Suprapubic skin (tissue), 4 donors: ENCODE data around the gene TSKS. TPM values are rescaled to one million over a fixed set of nuclear protein-coding genes. Genes with fewer than 3 reads are reported as not detected.

Experiments used
- DNase-seq, 2 donors: peaks; one replicate each; pipeline ENCODE4 v3.0.0-alpha.2; 2019; ENCODE audit warnings: low spot score in 2 of 2
- H3K27ac ChIP-seq: fragments of 200-600 bp; sonication (generic); one replicate; pipeline ENCODE4 v1.5.1; 2019
- H3K27me3 ChIP-seq: fragments of 200-600 bp; sonication (generic); one replicate; pipeline ENCODE4 v1.5.1; 2019
- H3K36me3 ChIP-seq: fragments of 200-600 bp; sonication (generic); one replicate; pipeline ENCODE4 v1.5.1; 2019
- H3K4me1 ChIP-seq: fragments of 200-600 bp; sonication (generic); one replicate; pipeline ENCODE4 v1.5.1; 2019
- H3K4me3 ChIP-seq: fragments of 200-600 bp; sonication (generic); one replicate; pipeline ENCODE4 v1.5.1; 2019; ENCODE audit warnings: mild to moderate bottlenecking
- H3K9me3 ChIP-seq: fragments of 200-600 bp; sonication (generic); one replicate; pipeline ENCODE4 v1.5.1; 2019
- EP300 ChIP-seq: sonication (generic); formaldehyde crosslinking; IDR thresholded peaks from one replicate; pipeline ENCODE4 v1.6.1; 2017; ENCODE audit warnings: antibody characterized with exemption
- POLR2A ChIP-seq, 2 donors: fragments of 450-650 bp; IDR thresholded peaks; one replicate each; pipeline ENCODE4 v1.6.1; 2017; ENCODE audit warnings: antibody characterized with exemption in 2 of 2, mild to moderate bottlenecking in 2 of 2, moderate library complexity in 2 of 2
- POLR2AphosphoS5 ChIP-seq, 3 donors: sonication (generic); formaldehyde crosslinking; IDR thresholded peaks; one replicate each; pipeline ENCODE4 v1.6.1; 2017; ENCODE audit warnings: antibody characterized with exemption in 3 of 3
- WGBS: methylation state at CpG from one replicate; pipeline ENCODE4 v1.1.5; 2018; 5-methylcytosine and 5-hydroxymethylcytosine counted together
- total RNA-seq, 4 donors: library from RNA; depleted of rRNA; stranded (reverse); fragments of >200 nt; gene quantifications; one replicate each; pipeline ENCODE4 v1.1.0, GENCODE V29; 2016
- TF ChIP-seq, protein P1 (sequence below), 2 donors: fragments of 200-600 bp in 1 of 2; fragments of 450-650 bp in 1 of 2; sonication (generic) in 1 of 2; IDR thresholded peaks; one replicate each; pipeline ENCODE4 v1.5.1; 2016 to 2019; ENCODE audit warnings: antibody characterized with exemption in 2 of 2, mild to moderate bottlenecking in 1 of 2, moderate library complexity in 1 of 2

TSKS gene
- total RNA-seq, 4 donors from 2014 or later = 1.7 to 2.5 TPM; not detected in 2

- Histone ChIP-seq H3K4me1 (peaks cover 39% of the 10 kb centered on the region), H3K4me3 (peak within 1 kb of the TSS; percentile 94), H3K27me3 (no peaks in the 10 kb centered on the region), H3K36me3 (no peaks in the 10 kb centered on the region), H3K27ac (peak within 1 kb of the TSS; percentile 93), H3K9me3 (no peaks in the 10 kb centered on the region)
- TF ChIP-seq, protein P1, sequence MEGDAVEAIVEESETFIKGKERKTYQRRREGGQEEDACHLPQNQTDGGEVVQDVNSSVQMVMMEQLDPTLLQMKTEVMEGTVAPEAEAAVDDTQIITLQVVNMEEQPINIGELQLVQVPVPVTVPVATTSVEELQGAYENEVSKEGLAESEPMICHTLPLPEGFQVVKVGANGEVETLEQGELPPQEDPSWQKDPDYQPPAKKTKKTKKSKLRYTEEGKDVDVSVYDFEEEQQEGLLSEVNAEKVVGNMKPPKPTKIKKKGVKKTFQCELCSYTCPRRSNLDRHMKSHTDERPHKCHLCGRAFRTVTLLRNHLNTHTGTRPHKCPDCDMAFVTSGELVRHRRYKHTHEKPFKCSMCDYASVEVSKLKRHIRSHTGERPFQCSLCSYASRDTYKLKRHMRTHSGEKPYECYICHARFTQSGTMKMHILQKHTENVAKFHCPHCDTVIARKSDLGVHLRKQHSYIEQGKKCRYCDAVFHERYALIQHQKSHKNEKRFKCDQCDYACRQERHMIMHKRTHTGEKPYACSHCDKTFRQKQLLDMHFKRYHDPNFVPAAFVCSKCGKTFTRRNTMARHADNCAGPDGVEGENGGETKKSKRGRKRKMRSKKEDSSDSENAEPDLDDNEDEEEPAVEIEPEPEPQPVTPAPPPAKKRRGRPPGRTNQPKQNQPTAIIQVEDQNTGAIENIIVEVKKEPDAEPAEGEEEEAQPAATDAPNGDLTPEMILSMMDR (IDR thresholded peaks at IDR 0.05) = no peak
- TF ChIP-seq EP300 = no peak
- TF ChIP-seq POLR2A (IDR thresholded peaks at IDR 0.05) = no peak
- peak in 1 of 3 donors; percentile 14 for TF ChIP-seq POLR2AphosphoS5 (IDR thresholded peaks at IDR 0.05)
- 7% methylated on average over 10 of the region's 38 CpGs for WGBS
- DNase-seq = no peak
Observed at GRCh38 chr19:49766930-49767299, 3.8 kb upstream of the TSKS start, which contains the start of gene AP2A1. Gene AP2A1, plus strand, starts transcription at chr19:49767001. Its CDS starts 133 bp downstream, at chr19:49767134.

DNA sequence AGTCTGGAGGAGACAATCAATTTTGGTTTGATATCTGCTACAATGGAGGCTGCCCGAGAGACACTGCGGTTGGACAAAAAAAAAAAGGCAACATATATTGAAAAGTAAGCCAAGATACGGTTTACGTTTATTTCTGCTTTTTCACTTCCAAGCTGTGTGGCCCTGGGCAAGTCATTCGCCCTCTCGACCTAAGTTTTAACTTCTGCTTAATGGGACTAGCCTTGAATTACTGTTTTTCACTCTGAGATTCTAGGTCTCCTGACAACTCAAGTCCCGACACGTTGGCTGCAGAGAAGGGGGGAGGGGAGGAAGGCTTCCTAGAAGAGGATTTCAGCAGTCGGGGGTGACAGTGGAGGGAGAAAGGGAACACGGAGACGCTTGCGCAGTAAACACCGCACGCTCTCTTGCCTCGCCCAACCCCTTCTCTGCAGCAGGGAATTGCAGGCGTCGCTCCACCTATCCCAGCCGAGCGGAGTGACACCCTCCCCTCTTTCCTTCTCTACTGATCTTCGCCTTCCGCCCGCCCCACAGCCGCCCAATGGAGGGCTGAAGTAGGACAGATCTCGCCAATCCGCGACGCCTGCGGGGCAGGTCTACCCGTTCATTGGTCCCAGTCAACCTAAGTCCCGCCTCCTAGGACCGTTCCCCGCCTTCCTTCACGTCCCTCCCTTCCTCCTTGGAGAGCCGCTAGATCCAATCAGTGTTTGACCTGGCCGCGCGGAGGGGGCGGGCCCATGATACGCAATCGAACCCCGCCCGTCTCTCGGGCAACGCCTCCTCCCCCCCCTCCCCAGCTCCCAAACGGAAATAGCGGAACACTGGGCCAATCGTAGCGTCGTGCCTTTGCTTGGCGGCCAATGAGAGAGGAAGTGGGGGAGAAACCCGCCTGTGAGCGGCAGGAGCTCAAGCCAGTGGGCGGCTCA lies 3.2 kb upstream of the TSKS start:
- DNase-seq = peak; percentile 100
- Histone ChIP-seq H3K4me3 (peak overlapping the region; percentile 94), H3K9me3 (no peaks in the 10 kb centered on the region), H3K27ac (peak overlapping the region; percentile 93), H3K4me1 (peaks cover 42% of the 10 kb centered on the region), H3K36me3 (no peaks in the 10 kb centered on the region), H3K27me3 (no peaks in the 10 kb centered on the region)
- 2% methylated on average over 27 of the region's 53 CpGs for WGBS
- TF ChIP-seq EP300 (no peak), POLR2A (IDR thresholded peaks at IDR 0.05) (peak in 1 of 2 donors; percentile 53), POLR2AphosphoS5 (IDR thresholded peaks at IDR 0.05) (peak in 2 of 3 donors; percentile 33 to 71)
- TF ChIP-seq, protein P1 (IDR thresholded peaks at IDR 0.05) = no peak

GRCh38 chr19:49764341-49764740 lies 1.2 kb upstream of the TSKS start:
- H3K9me3 ChIP-seq = no peaks in the 10 kb centered on the region
- peaks cover 39% of the 10 kb centered on the region for H3K4me1 ChIP-seq
- no peaks in the 10 kb centered on the region for H3K36me3 ChIP-seq
- H3K27ac ChIP-seq = no peak overlapping the region
- no peak overlapping the region for H3K4me3 ChIP-seq
- no peak for DNase-seq
- 62% methylated on average over 8 of the region's 8 CpGs for WGBS
- H3K27me3 ChIP-seq = no peaks in the 10 kb centered on the region
- TF ChIP-seq EP300 = no peak
- TF ChIP-seq POLR2AphosphoS5 (IDR thresholded peaks at IDR 0.05) = no peak
- TF ChIP-seq, protein P1 (IDR thresholded peaks at IDR 0.05) = no peak
- TF ChIP-seq POLR2A (IDR thresholded peaks at IDR 0.05) = no peak

GRCh38 chr19:49761625-49762311 lies 1.3 kb downstream of the TSKS start:
- Histone ChIP-seq H3K36me3 (no peaks in the 10 kb centered on the region), H3K9me3 (no peaks in the 10 kb centered on the region), H3K4me3 (no peak overlapping the region), H3K27ac (peak overlapping the region; percentile 64), H3K4me1 (peaks cover 19% of the 10 kb centered on the region), H3K27me3 (no peaks in the 10 kb centered on the region)
- TF ChIP-seq, protein P1 (IDR thresholded peaks at IDR 0.05) = no peak
- no peak for TF ChIP-seq POLR2AphosphoS5 (IDR thresholded peaks at IDR 0.05)
- no peak for TF ChIP-seq EP300
- TF ChIP-seq POLR2A (IDR thresholded peaks at IDR 0.05) = no peak
- WGBS = 52% methylated on average over 14 of the region's 16 CpGs
- DNase-seq = no peak

DNA sequence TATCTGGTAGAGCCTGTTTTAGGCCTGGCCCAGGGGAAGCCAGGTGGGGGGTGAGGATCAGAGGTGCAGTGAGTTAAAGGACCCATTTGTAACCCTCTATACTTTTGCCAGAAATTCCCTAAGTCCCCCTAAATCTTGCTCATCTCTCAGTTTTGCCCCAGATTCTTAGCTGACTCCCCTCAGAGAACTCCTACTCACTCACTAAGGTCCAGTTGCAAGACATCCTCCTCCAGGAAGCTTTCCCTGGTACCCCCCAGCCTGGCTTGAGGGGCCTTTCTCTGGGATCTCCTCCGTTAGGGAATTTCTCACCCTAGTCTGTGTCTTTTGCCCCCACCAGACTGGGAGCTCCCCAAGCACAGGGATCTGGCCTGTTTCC lies 1.9 kb downstream of the TSKS start:
- peaks cover 19% of the 10 kb centered on the region for H3K4me1 ChIP-seq
- H3K9me3 ChIP-seq = no peaks in the 10 kb centered on the region
- H3K36me3 ChIP-seq = no peaks in the 10 kb centered on the region
- no peak for TF ChIP-seq POLR2AphosphoS5 (IDR thresholded peaks at IDR 0.05)
- TF ChIP-seq EP300 = no peak
- TF ChIP-seq, protein P1 (IDR thresholded peaks at IDR 0.05) = no peak
- TF ChIP-seq POLR2A (IDR thresholded peaks at IDR 0.05) = no peak
- DNase-seq = no peak
- H3K4me3 ChIP-seq = no peak overlapping the region
- H3K27me3 ChIP-seq = no peaks in the 10 kb centered on the region
- 68% methylated on average over 1 of the region's 1 CpG for WGBS
- peak overlapping the region; percentile 64 for H3K27ac ChIP-seq
